ENCODE measurements around the gene EXOG.

- no peak for TF ChIP-seq CBFB (CRISPR knock-in tag; IDR thresholded peaks at IDR 0.05; ENCODE audit: low read depth)
- no peak for TF ChIP-seq CTCF (IDR thresholded peaks at IDR 0.05)
- no peak for TF ChIP-seq AR (CRISPR knock-in tag; IDR thresholded peaks at IDR 0.05)
- TF ChIP-seq CREM (CRISPR knock-in tag; IDR thresholded peaks at IDR 0.05) = no peak
- TF ChIP-seq MAX (CRISPR knock-in tag; IDR thresholded peaks at IDR 0.05) = no peak
- no peak for TF ChIP-seq ATF3 (CRISPR knock-in tag; conservative IDR thresholded peaks at IDR 0.05)
- no peak for TF ChIP-seq FOXJ3 (CRISPR knock-in tag; IDR thresholded peaks at IDR 0.05; ENCODE audit: borderline replicate concordance)
- TF ChIP-seq ZSCAN18 (CRISPR knock-in tag; IDR thresholded peaks at IDR 0.05) = no peak
- no peak for TF ChIP-seq ELF4 (CRISPR knock-in tag; IDR thresholded peaks at IDR 0.05; ENCODE audit: low read depth)
- no peak for TF ChIP-seq ZNF263 (CRISPR knock-in tag; IDR thresholded peaks at IDR 0.05; ENCODE audit: low read depth)
- TF ChIP-seq ZNF317 (CRISPR knock-in tag; IDR thresholded peaks at IDR 0.05; ENCODE audit: borderline replicate concordance, low read depth) = no peak
- no peak for TF ChIP-seq USF2 (CRISPR knock-in tag; IDR thresholded peaks at IDR 0.05)
- TF ChIP-seq ZNF121 (CRISPR knock-in tag; IDR thresholded peaks at IDR 0.05) = no peak
- no peak for TF ChIP-seq ZNF671 (CRISPR knock-in tag; IDR thresholded peaks at IDR 0.05)
Observed at GRCh38 chr3:38511546-38511945, 15.4 kb downstream of the EXOG start.

All from WTC11 (cell line).